SU-DHL-6 (cell line): ENCODE measurements around the gene SNCA.

ENCODE experiments used
- CTCF ChIP-seq: fragments of 200-600 bp; sonication (generic); IDR thresholded peaks from one replicate; pipeline ENCODE4 v1.5.1; 2017; ENCODE audit warnings: antibody characterized with exemption, mild to moderate bottlenecking, low read length, moderate library complexity; ENCODE audit not compliant: insufficient read depth, poor library complexity, severe bottlenecking
- EZH2phosphoT487 ChIP-seq: fragments of 200-600 bp; sonication (generic), shearing (Covaris generic); conservative IDR thresholded peaks from 2 replicates; pipeline ENCODE4 v1.6.1; 2018; ENCODE audit warnings: mild to moderate bottlenecking, antibody characterized with exemption, low read length, moderate library complexity, mixed read lengths

- TF ChIP-seq CTCF (no peak), EZH2phosphoT487 (no peak)
These were observed 81.7 kb downstream of the SNCA start for GRCh38 chr4:89755220-89755619.
